Stomach (tissue), 4 donors: ENCODE results near the gene QSER1.

Experiments
- CTCF ChIP-seq, 7 experiments: fragments of 450-650 bp in 4 of 7; fragments of 200-600 bp in 3 of 7; sonication (generic) in 3 of 7; IDR thresholded peaks; one replicate each; pipeline ENCODE4 v1.5.1; 2016 to 2019; ENCODE audit warnings: antibody characterized with exemption in 7 of 7, control low read depth in 2 of 7, mild to moderate bottlenecking in 1 of 7
- EP300 ChIP-seq: sonication (generic); formaldehyde crosslinking; IDR thresholded peaks from one replicate; pipeline ENCODE4 v1.6.1; 2017; ENCODE audit warnings: antibody characterized with exemption
- POLR2A ChIP-seq, 4 donors: fragments of 450-650 bp; IDR thresholded peaks; one replicate each; pipeline ENCODE4 v1.6.1; 2016; ENCODE audit warnings: antibody characterized with exemption in 4 of 4, control low read depth in 2 of 4, mild to moderate bottlenecking in 1 of 4, moderate library complexity in 1 of 4
- POLR2AphosphoS5 ChIP-seq, 3 donors: sonication (generic); formaldehyde crosslinking; IDR thresholded peaks; one replicate each; pipeline ENCODE4 v1.6.1; 2016; ENCODE audit warnings: antibody characterized with exemption in 3 of 3

DNA sequence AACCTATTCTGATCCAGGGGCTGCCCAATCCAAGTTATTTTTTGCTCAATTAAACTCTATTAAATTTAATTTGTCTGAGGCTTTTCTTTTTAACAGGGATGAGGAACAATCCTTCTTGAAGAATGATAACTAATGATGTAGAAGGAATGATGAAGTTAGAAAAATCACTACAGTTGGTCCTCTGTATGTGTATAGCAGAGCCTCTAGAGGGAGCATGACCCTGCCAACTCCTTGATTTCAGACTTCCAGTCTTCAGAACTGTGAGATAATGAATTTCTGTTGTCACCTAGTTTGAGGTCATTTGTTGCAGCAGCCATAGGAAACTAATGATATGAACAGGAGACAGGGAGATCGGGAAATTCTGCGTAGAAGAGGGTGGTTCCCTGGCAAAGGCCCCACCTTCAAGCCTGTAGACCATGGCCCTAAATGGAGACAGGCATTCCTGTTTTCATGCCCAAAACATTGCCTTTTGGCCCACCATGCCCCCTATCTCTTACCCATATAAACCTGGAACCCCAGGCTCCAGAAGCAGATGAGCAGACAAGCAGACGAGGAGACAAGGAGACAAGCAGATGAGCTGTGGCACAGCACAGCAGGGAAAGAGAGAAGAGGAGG is 7.7 kb upstream of the QSER1 start:
- TF ChIP-seq CTCF (IDR thresholded peaks at IDR 0.05) = peak in 1 of 7 experiments; percentile 20
- TF ChIP-seq EP300 = no peak
- TF ChIP-seq POLR2A (IDR thresholded peaks at IDR 0.05) = no peak
- no peak for TF ChIP-seq POLR2AphosphoS5 (IDR thresholded peaks at IDR 0.05)
